Fibroblast of skin of right biceps (primary cell): ENCODE data around the gene TAT.
"Not testable (repeated sequence)": the region's sequence is repeated elsewhere in the genome, so short reads cannot be mapped to it uniquely, and the experiment has no call there.

Source experiments
- DNase-seq: peaks from one replicate; pipeline ENCODE4 v3.0.0-alpha.2; 2013

Gene TAT

DNA sequence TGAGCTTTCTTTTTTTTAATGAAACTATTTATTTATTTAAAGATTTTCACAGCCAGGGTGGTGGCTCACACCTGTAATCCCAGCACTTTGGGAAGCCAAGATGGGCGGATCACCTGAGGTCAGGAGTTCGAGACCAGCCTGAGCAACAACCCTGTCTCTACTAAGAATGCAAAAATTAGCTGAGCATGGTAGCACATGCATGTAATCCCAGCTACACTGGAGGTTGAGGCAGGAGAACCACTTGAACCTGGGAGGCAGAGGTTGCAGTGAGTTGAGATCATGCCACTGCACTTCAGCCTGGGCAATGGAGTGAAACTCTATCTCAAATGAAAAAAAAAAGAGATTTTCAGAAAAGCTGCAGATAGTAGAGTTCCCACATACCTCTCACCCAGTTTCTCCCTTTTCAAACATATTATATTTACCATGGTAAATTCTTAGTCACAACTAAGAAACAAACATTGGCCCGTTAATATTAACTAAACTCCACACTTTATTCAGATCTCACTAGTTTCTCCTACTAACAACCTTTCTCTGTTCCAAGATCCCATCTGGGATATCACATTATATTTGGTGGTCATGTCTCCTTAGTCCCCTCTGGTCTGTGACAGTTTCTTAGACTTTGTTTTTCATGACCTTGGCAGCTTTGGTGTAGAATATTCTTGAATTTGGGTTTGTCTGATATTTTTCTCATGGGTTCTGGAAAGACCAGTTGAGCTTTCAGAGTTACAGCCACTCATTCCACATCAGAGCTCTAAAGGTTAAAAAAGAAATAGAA, 7.8 kb upstream of the TAT start:
- DNase-seq, result no peak

GRCh38 chr16:71582553-71582848, 5.6 kb upstream of the TAT start:
- DNase-seq, result not testable (repeated sequence)

DNA sequence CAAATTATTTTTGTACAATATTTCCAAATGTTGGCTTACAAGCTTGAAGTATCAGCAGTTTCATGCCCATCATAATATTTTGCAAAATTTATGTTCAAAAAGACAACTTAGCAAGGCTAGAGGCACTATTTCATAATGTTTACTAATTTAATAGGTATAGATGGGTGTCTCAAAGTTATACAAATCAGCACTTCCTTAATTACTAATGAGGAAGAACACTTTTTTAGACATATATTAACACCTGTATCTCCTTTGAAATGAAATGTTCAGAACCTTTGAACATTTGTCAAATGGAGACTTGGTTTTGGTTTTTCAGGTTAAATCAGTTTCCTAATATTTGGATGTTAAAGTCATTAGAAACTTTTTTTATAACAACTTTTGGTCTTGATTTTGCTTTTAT, 2.2 kb downstream of the TAT start:
- no peak for DNase-seq

GRCh38 chr16:71573387-71574094, 3.4 kb downstream of the TAT start:
- DNase-seq, result no peak

- no peak for DNase-seq
Observed at GRCh38 chr16:71572497-71573116, 4.3 kb downstream of the TAT start.

DNA sequence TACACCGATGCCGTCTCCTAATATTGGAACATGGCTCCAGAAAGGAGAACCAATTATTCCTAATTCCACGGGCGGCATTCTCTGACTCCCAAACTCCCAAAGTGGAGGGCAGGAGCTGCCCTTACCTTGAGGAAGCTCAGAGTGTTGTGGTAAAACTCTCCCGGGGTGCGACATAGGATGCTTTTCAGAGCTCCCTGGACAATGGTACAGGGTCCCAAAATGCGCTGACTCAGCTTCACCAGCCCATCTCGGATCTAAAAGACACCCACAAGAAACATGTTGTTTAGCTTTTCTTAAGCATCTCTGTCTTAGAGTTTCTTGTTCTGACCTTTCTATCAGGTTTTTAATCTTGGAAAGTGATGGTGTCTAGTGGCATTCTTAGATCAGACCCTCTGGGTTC, 6.7 kb downstream of the TAT start:
- DNase-seq, result no peak

DNA sequence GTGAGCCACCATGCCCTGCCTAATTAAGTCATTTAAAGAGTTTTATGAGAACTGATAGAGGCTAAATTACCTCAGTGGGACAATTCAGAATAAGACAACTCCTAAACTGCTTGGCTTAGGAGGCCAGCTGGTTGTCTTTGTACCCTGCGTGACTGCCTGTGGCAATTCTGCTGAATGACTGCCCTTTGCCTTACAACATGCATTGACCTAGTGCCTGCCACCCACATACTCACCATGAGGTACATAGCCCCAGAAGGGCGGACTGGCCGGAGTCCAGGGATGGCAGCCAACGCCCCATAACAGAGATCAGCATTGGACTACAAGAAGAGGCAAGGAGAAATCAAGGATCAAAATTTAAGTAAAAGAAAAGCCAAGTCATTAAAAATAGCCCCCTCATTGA, 7.3 kb downstream of the TAT start:
- no peak for DNase-seq

DNA sequence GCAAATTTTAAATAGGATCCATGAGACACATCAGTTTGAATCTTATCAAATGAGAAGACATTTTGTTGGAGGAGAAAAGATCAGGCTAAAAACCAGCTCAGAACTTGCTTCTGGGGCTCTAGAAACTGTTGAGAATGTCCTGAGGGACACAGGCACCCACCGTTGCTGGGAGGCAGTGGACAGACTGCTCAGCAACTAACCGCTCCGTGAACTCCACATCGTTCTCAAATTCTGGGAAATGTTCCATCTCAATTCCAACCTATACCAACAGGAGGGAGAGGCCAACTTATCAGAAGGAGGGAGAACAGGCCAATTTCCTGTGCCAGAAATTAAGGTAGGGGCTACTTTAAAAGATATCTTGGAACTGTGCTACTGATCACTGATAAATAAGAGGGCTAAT, 8.3 kb downstream of the TAT start:
- DNase-seq, result no peak

DNA sequence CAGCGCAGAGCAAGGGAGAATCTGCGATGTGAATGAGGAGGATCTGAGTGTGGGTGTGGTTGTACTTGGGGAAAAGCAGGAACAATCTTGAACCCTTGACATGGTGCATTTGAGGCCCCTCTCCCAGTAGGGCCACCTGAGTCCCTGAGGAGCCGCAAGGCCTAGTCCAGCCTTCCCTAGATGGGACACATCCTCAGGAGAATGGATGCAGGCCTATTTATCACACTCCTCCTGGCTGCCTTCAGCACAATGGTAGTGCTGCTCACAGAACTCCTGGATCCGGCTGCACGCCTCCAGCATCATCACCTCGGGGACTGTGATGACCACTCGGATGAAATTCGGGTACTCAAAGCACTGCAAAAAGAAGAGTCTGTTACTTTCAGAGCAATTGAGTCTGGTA, 9.0 kb downstream of the TAT start:
- DNase-seq, result no peak

- no peak for DNase-seq
Observed at GRCh38 chr16:71565812-71566700, 10.8 kb downstream of the TAT start.

- no peak for DNase-seq
Observed at GRCh38 chr16:71564335-71564967, 12.4 kb downstream of the TAT start.

DNA sequence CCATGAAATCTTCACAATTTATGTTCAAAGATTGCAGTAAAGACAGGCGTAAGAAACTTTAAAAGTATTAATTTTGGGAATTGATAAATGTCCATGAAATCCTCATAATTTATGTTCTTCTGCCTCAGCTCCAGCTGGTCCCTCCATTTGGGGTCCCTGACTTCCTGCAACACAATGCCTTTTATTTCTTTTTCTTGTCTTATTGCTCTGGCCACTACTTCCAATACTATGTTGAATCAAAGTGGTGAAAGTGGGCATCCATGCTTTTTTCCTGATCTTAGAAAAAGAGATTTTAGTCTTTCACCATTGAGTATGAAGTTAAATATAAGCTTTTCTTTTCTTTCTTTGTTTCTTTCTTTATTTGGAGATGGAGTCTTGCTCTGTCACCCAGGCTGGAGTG, 14.3 kb downstream of the TAT start:
- DNase-seq, result no peak

DNA sequence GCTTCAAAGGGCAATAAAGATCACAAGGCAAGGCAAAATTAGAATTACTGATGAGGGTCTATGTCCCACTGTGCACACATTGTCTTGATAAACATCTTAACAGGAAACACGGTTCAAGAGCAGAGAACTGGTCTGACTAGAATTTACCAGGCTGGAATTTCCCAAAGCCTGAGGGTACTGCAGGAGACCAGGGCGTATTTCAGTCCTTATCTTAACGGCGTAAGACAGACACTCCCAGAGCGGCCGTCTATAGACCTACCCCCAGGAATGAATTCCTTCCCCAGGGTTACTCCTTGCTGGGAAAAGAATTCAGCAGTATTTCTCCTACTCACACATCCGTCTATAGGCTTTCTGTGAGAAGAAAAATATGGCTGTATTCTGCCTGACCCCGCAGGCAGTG, 15.0 kb downstream of the TAT start:
- not testable (repeated sequence) for DNase-seq

DNA sequence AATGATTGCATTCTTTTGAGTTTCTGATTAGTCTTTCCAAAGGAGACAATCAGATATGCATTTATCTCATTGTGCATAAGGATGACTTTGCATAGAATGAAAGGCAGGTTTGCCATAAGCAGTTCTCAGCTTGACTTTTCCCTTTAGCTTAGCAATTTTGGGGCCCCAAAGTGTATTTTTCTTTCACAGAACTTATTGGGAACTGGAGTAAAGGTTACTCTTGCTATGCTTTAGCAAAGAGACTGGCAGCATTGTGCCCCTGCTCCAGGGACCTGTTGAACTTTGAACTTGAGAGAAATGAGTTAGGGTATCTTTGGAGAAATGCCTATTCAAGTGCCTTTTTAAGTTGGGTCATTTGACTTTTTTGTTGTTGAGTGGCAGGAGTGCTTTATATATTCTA, 17.0 kb downstream of the TAT start:
- no peak for DNase-seq

DNA sequence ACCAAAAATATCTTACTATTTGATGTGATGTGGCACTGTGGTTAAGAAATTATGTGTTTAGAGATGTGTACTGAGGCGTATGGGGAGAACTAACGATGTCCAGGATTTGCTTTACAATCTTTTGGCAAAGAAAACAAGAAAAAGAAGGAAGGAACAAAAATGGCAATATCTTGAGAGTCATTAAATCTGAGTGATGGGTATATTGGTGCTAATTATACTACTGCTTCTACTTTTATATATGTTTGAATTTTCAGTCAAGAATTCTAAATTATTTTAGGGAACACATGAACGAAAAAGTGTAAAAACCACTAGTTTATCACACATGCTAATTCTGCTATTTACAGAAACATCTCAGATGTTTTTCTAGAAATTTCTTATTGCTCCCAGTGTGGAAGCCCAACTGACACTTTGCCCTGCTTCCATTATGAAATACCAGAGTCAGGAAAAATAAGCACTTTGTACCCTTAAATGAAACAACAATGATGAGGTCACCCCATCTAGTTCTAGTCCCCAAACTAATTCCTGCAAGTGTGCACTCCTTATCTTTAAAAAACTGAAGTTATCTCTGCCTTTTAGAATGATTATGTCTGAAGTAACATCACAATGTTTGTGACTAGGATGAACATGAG, 18.8 kb downstream of the TAT start:
- no peak for DNase-seq

DNA sequence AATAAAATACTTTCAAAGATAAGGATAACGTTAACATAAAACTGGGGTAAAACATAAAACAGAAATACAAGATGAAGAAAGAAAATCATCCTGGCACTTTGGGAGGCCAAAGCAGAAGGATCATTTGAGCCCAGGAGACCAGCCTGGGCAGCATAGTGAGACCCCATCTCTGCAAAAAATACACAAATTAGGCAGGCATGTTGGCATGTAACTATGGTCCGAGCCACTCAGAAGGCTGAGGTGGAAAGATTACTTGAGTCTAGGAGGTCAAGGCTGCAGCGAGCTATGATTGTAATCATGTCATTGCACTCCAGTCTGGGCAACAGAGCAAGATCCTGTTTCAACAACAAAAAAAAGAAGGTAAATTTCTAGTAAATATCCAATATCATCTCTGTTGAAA, 19.6 kb downstream of the TAT start:
- no peak for DNase-seq

DNA sequence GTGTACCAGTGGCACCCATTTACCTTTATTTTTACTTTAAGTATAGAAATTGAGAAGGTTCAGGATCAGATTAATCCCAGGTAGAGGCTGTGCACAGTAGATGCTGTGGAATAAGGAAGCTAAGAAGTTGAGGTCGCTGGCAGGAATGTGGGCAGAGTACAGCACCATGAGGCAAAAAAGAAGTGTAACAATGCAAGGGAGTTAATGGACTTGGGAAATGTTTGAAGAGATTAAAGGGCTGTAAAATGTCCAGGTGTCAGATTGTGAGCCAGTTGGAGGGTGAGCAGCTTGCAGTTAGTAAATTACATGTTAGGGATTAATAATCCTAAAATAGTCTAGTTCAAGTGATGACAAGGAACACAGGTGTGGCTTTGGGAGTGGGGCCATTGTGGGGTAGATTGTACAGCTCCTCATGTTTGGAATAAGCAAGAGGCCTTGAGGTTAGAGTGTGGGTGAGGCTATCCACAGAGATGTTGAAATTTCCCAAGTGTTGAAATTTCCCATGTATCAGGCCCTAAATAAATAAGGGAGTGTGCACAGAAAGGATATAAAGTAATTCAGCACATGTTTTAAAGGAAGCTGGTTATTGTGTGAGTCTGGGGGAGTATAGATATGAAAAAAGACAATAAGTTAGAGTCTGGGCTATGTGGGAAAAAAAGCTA, 21.5 kb downstream of the TAT start:
- no peak for DNase-seq

DNA sequence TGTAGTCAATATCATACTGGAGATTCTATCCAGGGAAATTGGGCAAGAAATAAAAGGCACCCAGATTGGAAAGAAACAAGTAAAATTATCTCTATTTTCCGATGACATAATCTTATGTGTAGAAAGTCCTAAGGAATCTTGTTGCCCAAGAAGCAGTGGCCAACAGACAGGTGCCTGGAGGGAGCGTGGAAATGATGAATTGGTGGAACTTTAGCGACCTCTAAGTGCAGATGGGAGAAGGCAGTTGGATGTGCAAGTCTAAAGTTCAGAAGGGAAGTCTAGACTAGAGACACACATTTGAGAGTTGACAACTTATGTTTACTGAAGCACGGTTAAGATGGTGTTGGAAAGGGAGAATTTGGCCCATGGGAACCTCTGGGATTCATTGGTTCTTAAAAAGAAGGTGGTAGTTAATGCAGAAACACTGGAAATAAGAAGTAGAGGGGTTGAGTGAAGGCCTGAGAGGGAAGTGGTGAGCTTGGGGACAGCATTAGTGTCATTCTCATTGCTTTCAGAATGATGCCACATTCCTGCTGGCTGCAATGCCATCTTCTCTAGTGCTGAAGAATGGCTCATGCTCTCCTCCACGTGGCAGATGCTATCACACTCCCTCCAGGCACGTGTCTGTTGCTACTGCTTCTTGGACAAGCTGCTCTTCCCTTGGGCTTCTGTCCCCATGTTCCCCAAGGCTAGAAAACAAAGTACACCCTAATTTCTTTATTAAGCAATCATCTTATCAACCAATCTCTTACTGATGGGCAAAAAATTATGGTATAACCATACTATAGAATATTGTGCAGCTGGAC, 24.0 kb downstream of the TAT start:
- DNase-seq, result no peak

- no peak for DNase-seq
Observed at GRCh38 chr16:71547168-71547567, 29.7 kb downstream of the TAT start.

- peak; percentile 35 for DNase-seq
Observed at GRCh38 chr16:71542377-71542776, 34.5 kb downstream of the TAT start.

- DNase-seq, result peak; percentile 27
Observed at GRCh38 chr16:71537643-71538042, 39.2 kb downstream of the TAT start.
